GM18511 (cell line): ENCODE measurements around the gene WRNIP1.
"Not testable (repeated sequence)": the region's sequence is repeated elsewhere in the genome, so short reads cannot be mapped to it uniquely, and the experiment has no call there.

Experiments
- ATAC-seq: cut with Tn5 transposase; IDR thresholded peaks from one replicate; pipeline ENCODE4 v1.9.1; 2021; ENCODE audit warnings: mild to moderate bottlenecking, moderate library complexity; ENCODE audit not compliant: unreplicated experiment

WRNIP1 gene

DNA sequence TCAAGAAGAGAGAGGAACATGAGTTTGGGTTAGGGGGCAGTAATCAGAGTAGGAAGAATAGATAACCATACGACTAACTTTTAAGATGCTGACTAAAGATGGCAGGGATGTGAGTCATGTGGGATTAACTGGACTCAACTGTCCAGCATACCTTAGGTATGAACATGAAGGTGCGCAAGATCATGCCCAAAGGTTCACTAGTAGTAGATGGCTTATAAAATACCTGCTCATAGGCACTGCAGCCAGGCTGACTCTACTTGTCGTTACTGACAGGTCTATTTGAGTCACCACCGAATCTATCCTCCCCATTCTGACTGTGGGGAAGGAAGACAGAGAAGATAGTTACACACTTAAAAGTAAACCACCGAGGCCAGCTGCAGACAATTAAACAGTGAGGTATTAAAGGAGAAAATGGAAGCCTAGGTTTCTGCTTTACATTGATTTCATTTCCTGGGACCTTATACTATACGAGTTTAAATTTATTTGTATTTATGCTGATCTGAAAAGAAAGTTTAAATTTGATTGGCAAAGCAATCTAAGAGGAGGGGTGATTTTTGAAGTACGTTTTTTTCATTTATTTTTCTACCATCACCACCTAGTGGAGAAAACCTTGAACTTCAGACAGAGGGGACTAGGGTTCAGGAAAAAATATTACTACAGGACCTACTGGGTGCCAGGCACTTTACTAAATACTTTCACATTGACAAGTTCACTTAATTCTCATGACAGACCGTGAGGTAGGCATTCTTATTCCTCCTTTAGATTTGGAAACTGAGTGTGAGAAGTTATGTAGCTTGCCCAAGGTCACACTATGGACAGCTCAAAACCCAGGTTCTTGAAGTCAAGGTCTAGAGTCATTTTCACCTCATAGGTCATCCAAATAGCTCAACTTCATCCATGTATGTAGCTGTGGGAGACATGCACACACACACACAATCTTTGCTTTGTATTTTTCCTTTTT, 4.0 kb upstream of the WRNIP1 start:
- no peak for ATAC-seq

DNA sequence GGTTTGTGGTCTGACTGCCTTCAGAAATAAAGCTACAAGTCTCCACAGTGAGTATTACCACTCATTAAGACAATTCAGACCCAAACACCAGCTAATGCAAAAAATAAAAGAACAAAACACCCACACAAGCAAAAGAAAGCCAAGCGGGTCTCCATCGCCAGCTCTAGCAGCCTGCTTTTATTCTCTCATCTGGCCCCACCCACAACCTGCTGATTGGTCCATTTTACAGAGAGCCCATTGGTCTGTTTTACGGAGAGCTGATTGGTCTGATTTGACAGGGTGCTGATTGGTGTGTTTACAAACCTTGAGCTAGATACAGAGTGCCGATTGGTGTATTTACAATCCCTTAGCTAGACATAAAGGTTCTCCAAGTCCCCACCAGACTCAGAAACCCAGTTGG, 2.3 kb upstream of the WRNIP1 start:
- not testable (repeated sequence) for ATAC-seq

DNA sequence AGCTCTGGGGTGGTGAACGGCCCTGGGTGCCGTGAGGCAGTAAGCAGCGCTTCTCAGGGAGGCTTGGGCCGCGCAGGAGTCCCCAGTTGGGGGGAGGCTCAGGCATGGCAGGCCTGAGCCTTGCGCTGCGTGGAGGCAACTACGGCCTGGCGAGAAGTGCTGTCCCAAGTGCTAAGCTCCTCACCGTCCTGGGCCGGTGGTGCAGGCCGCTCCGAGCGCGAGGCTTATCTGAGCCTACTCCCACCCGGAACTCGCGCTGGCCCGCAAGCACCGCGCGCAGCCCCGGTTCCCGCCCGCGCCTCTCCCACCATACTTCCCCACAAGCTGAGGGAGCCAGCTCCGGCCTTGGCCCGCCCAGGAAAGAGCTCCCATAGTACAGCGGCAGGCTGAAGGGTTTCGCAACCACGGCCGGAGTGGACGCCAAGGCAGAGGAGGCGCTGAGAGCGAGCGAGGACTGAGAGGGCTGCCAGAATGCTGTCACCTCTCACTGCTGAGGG, 1.8 kb upstream of the WRNIP1 start:
- no peak for ATAC-seq

DNA sequence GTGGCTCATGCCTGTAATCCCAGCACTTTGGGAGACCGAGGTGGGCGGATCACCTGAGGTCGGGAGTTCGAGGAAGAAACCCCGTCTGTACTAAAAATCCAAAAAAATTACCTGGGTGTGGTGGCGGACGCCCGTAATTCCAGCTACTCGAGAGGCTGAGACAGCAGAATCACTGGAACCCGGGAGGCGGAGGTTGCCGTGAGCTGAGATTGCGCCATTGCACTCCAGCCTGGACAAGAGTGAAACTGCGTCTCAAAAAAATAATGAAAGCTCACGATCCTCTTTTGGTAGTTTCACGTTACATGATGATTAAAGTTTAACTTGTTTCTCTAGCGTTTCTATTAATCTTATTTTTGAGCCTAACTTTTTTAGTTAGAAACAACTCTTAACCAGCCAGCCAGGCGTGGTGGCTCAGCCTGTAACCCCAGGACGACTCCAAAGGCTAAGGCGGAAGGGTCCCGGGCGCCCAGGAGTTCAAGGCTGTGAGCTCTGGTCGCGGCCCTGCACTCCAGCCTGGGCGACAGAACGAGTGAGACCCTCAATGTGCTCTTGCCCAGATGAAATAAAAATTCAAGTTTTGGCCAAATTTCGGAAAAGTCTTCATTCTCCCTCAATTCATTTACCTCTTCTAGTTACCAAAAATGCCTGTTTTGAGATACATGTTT, 1.2 kb upstream of the WRNIP1 start:
- no peak for ATAC-seq

DNA sequence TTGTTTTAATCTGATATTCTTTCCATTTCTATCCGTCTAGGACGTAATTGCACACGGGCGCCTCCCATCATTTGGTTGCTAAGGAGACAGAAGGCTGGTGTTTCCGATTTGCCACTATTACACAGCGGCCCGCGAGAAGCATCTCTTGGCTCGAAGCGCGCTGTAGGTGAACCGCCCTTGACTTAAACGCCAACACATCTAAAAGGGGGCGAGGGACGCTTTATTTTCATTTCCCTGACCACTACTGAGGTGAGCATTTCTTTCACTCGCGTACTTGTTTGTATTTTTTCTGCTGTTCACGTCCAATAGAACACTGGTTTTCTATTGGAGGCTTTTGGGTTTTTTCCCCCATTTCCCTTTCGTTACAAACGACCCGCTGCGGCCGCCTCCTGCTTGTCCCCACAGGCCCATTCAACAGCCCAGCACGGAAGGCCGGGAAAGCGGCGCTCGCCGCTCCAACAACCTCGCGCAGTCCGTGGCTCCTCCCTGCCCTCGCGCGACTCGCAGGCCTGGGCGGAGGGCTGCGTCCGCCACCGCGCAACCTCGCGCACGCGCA, 505 bp upstream of the WRNIP1 start:
- peak; percentile 62 for ATAC-seq

DNA sequence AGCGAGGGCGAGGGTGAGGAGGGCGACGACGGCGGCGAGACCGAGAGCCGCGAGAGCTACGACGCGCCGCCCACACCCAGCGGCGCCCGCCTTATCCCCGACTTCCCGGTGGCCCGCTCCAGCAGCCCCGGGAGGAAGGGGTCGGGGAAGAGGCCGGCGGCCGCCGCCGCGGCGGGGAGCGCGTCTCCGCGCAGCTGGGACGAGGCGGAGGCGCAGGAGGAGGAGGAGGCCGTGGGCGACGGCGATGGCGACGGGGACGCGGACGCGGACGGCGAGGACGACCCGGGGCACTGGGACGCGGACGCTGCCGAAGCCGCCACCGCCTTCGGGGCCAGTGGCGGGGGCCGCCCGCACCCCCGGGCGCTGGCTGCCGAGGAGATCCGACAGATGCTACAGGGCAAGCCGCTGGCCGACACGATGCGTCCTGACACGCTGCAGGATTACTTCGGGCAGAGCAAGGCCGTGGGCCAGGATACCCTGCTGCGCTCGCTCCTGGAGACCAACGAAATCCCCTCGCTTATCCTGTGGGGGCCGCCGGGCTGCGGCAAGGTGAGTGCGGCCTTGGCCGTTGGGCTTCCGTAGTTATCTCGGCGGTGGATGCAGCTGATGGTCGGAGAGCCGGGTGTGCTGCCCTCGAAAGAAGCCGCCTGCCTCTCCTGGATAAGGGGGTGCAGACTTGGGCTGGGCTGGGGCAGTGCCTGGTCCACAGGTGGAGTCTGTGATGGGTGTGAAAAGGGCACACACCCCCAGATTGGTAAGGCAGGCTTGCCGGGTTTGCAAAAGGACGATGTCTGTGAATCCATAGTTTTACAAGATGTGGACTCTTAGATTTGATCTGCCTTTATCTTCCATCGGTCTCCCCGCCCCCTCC, 938 bp downstream of the WRNIP1 start:
- peak; percentile 27 for ATAC-seq

DNA sequence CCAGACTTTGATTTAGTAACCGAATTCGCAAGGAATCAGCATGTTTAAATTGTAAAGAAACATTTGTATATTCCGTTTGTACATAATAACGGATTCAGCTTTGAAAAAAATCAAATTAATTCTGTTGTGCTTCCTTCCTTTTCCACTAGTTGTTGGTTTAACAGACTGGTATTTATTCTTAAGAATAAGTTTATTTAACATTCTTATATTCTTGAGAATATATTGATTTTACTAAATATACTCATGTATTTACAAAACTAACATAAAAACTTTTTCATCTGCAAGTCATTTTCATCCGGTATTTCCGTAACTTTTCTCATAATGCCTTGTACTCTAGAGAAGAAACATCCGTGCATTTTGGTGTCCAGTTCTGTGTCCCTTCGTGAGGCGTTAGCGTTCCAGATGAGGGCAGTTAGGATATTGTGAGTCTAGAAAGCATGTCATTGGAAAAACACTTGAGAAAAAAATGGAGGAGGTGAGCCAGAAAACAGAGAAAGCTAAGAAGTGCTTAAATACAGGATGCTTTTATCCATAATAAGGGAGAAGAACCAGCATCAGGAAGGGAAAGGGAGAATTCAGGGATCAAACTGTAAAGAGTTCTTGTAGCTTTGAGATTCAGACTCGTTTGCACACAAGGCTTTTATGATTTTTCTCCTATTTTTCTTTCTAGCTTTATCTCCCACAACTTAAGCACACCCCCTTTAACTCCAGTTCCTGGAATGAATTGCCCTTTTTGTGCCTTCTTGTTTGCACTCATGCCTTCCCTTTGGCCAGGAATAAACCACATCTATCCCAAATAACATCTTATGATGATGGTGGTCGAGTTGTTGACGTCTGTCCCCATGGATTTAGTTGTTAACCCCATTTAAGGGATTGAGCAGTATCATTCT, 1.8 kb downstream of the WRNIP1 start:
- no peak for ATAC-seq

DNA sequence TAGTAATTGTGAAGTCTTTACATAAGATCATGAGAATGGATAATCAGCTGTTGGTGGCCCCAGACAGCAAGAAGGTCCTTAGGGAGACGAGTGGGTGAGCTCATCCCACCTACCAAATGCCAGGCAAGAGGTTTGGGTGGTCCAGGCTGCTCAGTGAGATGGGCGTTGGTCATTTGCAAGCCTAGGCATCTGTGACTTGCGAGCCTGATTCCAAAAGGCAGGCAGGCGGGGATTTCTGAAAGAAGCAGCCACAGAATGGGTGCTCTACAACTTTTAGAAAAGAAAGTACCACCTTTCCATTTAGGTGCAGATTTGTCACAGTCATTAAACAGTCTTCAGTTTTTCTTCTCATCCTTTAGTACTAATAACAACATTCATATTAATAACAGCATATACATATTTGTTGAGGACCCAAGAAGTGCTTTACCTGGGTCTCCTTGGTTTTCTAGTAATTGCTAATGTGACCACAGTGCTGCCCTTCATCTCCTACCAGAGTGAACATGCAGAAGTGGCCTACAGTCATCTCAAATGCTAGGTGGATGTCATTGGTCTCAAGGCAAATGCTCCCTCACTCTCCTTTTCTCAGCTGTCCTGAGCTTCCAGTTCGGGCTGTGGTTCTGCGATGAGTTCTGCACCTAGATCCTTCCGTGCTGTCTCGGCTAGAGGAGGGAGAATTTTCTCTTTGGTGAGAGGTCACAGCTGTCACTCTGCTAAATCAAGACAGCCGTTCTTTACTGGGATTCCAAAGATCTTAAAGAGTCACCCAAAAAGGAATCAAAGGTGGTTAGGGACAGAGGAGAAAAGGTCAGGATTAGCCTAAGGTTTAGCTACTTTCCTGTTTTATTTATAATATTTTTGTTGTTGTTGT, 2.7 kb downstream of the WRNIP1 start:
- no peak for ATAC-seq

DNA sequence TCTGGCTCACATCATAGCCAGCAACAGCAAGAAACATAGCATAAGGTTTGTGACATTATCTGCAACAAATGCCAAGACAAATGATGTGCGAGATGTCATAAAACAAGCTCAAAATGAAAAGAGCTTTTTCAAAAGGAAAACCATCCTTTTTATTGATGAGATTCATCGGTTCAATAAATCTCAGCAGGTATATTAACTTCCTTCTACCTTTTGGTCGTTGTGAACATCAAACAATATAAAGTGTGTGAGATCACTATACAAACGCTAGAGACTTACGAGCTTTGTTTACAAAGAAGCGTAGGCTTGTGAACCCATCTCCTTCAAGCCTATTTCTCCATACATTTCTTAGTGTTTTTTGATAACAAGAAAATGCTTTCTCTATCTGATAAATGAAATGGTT, 3.5 kb downstream of the WRNIP1 start:
- ATAC-seq, result no peak

DNA sequence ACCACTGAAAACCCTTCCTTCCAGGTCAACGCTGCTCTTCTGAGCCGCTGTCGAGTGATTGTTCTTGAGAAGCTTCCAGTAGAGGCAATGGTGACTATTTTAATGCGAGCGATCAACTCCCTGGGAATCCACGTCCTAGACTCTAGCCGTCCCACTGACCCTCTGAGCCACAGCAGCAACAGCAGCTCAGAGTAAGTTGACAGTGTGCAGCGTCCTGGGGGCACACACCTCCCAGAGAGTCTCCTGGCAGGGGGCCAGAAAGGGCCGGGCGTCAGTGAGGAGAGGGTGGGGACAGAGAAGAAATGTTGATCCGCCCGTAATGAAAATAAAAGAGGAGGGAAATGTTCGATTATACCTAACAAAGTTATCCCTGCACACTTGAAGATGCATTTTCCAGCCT, 5.0 kb downstream of the WRNIP1 start:
- no peak for ATAC-seq

DNA sequence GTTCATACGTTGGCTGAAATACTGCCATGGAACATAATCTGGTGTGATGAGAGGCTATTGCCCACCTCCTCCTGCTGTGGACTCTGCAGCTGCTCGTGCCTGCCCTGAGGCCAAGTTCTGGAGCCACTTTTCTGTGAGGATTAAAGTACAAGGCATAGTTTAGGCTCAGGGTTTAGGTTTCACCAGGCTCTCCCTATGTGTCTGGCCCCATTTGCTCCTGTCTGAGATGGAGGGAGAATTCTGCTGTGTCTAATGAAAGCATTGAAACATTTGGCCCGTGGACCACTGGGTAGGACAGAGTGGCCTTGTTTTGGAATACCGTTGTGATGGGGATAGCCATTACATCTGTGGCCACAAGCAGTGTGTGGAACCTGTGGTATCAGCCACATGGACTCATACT, 5.9 kb downstream of the WRNIP1 start:
- no peak for ATAC-seq

DNA sequence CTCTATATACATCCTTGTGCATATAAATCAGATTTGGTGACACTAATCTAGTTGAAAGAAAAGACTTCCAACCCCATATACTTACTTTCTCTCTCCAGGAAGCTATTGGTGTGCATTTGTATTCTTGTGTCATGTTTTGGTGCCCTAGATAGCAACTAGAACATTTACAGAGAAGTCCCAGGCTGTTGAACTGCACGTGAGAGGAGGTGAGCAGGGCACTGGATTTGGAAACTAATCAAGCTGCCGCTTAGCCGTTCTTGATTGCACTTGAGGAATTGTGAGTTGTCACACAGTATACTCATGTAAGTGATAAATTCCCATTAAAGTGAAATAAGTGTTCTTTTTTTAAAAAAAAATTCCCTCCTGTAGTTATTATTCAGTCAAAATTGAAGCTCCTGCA, 7.6 kb downstream of the WRNIP1 start:
- ATAC-seq, result no peak

DNA sequence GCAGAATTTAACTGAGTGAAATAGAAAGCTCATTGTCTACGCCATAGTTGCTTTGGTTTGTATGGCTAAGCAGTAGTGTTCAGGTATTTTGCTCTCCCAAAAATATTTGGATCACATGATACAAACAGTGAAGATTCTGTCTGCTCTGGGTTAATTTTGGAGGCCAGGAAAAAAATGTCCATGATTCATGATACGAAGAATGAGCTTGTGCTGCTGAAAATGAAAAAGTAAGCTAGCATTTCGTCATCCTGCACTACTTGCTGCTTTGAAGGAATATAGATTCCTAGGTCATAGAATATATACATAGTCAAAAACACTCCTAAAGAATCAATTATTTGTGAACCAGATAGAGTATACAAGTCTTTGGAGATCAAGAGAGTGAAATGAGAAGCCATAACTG, 8.3 kb downstream of the WRNIP1 start:
- ATAC-seq, result no peak

DNA sequence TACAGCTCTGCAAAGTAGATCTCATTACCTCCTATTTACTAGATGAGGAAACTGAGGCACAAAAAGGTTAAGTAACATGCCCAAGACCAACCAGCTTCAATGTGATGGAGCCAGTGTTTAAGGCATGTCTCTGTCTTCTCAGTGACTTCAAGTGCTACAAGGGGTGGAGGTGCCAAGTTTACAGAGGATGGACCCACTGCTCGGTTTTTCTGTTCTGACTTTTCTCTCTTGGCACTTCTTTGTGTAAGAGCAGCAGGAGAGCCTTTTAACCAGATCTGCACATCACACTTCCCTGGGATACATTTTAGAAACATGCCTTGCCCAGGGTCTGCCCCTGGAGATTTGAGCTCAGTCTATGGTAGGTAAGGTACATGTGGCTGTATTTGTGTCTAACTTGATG, 9.8 kb downstream of the WRNIP1 start:
- no peak for ATAC-seq

DNA sequence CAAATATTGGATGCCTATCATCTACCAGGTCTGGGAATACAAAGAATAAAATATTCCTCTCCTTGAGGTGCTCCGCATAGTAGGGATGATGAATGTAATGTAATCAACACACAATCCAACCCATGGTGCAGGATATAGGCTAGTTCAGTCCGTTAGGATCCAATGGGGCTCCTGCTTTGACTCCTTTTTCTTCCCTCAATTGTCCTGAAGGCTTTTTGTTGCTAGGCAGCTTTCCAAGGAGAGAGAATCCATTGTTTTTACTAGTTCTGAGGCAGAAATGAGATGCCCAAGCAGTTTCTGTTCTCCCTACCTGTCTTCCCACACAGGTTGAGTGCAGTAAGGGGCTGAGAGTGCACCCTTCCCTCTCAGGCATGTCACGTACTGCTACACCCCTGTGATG, 12.1 kb downstream of the WRNIP1 start:
- ATAC-seq, result no peak

DNA sequence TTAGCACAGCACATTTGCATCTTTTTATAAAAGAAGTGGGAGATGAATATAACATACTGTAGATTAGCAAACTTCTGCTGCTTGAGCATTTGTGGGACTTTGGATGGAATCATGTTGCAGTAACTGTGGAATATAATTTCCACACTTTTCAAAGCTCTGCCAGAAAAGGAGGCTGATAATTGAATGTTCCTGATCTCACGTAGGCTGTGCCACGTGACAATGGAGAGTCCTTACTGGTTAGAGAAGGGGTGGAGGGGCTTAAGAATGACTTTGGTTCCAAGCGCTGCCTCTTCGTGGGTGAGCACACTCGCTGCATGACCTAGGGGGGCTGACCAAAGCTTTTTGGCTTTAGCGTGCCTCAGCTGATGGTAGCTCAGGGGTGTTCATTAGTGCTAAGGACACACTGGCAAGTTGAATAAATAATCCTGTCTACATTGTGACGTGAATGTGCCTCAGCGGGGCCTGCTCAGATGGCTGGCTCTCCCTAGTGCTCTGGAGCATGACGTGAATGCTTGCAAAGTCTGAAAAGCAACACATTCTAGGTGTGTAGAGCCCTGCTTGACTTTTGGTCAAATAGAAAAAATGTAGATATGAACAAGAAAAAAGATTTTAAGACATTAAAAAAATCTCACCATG, 15.0 kb downstream of the WRNIP1 start:
- ATAC-seq, result no peak

DNA sequence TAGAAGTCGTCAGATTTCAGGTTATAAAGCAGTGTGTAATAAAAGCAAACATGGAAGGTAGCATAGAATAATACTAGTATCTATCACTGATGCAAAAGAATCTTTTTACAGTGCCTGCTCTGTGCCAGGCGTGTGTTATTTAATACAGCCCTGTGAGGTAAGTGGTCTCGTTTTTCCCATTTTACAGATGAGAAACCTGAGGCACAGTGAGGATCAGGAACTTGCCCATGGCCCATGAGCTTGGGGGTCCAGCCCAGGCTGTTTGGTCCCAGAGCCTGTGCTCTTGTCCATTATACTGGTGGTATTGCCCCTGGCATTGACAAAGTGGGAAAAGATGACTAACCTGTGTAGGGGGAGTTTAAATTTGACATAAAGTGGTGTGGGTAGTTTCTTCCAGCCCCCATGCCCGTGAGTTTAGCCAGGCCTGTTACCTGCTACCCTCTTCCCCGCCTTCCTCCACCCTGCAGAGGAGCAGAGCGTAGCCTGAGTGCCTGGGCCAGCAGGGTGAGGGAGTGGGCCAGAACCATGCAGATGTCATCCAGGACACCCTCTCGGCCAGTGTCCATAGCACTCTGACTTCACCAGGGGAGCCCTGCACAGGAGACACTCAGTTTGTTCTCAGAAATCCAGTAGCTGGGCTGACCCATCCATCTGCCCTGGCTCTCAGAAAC, 16.6 kb downstream of the WRNIP1 start:
- no peak for ATAC-seq

DNA sequence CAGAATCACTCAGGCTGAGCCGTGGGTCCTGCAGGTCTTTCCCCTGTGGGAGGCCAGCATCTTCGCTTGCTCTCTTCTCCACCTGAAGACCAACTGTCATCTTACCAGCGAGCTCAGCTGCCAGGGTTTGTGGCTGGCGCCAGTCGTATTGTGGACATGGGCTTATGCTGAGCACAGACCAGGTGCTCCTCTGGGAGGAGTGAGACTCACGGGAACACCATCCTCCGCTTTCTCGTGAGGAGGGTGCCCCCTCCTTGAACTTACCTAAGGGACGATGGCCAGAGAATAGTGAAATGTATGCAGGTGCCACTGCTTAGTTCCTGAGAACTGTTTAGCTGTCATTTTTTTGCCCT, 17.1 kb downstream of the WRNIP1 start:
- no peak for ATAC-seq
